ENCODE results near the gene SMYD3.

Gene SMYD3

DNA sequence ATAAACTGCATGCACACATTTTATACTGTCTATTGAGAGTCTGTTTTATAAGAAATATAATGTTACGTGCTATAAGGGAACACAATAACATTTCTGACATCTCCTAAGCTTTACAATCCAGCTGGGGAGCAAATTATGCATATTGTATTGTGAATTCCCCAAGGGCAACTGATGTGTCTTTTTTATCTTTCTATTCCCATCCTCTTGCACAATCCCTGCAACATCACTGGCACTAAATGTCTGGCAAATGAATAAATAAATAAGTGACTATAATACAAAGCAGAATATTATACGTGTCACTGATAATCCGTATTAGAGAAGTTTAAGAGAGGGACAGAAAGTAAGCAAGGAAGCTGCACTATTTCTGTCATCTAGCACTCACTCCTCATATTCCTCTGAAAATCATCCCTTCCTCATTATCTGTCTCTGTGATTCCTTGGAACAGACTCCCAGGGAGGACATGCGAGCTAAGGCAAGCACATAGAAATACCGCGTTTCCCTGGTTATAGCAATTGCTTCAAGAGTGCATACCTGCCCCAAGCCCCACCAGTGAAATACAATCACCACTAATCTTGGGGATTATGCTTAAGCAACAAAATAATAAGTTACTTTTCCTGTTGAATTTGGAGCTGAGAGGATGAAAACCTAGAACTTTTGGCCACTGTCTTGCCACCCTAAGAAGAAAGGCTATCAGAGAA lies 205.4 kb downstream of the SMYD3 start:
- no peak for DNase-seq

DNA sequence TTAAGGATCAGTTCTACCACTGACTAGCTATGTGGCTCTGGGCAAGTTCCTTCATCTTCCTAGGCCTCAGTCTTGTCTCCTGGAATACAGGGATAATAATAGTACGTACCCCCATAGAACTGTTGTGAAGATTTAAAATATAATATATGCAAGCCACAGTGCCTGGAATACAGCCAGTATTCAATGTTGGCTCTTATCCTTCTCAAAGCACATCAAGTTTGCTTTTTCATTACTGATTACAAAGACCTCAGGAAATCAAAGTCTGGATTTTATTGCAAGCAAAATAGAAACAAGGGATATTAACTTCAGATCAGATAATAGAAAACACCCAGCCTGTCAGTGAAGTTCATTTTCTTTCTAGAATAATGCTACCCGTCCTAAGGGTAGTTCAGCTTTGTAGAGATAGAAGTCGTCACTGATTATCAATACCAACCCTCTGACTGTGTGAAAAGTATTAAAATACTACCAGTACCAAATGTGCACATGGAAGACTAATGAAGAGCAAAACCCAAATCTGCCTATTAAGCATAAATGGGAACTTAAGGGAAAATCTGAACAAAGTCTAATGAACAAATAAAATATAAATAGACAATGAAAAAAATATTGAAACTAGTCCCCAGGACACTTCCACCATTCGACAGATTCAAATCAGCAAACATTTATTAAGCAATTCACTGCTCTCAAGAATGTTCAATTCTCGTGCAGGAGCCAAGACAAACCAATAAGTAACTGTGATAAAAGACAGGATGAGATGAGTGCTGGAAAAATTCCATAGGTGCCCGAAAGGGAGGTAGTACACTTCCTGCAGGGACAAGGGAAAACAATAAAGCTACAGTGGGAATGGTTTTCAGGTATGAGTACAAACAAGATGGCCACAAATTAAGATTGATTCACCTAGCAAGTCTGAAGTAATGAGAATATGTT lies 206.2 kb downstream of the SMYD3 start:
- no peak for DNase-seq

DNA sequence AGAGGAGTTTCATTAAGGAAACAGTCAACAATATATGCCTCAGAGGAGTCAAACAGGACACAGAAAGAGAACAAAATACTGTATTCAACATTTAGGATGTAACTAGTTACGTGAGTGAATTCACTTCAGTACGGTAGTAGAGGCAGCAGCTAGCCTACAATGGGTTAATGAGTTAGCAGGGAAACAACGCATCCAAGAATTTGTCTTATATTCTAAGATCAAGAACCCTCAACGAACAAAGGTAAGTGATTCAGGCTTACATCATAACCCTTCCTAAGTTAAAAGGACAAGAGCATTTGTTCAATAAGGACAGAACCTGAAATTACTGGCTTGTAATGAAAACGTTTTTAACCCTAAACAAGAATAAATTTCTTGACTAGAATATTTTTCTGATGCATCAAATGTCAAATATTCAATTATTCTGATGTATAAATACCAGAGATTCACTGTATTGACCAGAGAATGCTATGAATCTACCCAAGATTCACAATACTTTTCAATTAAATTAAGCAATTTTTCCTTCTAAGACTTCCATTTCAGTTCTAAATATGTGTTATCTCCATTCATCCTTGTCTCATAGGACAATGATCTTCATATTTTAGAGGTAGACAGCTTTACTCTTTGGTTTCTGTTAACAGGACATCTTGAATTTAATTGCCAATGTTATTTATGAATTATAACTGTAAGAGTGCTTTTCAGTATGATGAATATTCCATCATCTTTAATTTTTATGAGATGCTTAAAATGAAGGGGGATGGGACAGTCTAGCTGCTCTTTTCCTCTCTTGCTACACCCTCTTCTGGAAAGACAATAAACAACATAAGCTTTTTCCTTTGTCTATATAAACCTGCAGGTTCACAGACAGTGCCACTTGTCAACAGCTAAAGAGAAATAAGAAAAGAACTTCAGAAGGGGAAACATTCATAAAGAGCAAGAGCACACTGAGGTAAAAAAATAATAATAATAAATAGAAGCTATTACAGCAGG lies 209.5 kb downstream of the SMYD3 start:
- no peak for DNase-seq

DNA sequence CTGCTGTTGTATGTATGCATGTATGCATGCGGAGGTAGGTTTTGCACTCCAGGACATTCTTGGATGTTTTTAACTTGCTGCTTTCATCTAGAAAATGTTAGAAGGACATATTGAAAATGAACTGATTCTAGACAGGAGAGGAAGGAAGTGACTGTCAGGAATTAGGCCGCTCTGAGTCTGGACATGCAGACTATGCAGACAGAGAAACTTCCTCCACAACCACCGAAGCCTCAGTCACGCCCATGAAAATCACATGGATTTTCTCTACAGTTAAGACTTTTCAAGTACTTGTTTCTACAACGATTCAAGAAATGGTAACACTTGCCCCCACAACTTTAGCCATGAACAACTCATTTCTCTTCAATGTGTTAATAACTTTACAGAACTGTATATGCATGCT lies 211.1 kb downstream of the SMYD3 start:
- no peak for DNase-seq

DNA sequence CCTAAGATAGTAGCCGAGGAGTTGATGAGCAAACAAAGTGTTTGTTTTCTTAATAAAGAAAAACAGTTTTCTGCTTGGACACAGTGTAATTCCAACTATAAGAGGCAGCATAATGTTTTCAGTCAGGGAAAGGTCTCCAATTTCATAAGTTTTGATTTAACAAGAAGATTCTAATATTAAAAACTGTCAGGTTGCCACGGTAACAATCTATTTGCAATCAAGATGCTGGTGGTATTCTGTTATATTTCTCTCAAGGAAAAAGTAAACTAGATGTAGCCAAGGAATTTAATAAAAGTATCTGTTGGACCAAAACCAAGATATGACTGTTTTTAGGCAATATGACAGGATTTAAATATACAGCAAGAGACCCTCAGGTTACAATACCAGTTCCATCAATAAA lies 211.7 kb downstream of the SMYD3 start:
- DNase-seq, result no peak

DNA sequence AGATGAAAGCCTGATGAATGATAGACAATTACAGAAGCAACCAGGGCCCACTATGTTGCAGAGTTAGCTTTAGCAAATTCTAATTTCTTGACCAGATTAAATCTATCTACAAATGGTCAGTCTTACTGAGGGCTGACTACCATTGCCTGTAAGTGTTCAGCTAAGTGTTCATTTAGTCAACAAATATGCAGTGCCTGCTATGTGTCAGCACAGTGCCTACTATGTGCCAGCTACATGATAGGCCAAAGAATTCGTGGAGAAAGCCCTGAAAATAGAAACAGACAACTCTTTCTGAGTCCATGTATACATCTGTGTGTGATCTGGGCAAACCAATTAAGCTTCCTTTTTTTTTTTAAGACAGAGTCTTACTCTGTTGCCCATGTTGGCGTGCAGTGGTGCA lies 212.8 kb downstream of the SMYD3 start:
- DNase-seq, result no peak

DNA sequence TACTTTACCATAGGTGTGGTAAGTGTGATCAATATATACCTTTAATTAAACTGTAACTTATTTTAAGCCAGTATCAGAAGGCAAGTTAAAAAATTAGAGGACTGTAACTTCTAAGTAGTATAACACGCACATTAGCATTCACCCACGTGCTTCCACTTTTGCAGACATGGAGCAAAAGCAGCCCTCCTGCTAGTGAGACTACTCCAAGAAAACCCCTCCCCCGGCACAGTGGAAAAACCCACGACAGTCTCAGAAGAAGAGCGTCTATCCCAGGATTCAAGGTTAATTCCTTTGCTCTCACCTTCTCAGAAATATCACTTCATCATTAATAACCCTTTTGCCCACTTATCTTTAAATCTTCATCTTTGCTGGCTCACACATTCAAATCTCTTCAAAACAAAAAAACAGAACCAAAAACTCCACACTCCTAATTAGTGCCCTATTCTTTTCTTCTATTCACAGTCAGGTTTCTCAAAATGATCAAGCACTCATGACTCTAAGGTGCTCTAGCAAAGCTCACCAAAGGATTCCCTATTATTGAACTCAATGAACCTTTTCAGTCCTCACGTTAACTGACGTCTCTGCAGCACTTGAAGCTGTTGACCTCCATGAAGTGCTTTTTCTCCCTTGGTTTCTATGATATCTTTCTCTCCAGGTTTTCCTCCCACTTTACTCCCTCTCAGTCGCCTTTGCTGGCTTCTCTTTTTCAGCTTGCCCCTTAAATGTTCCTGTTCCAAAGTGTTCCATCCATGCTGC lies 213.5 kb downstream of the SMYD3 start:
- no peak for DNase-seq

DNA sequence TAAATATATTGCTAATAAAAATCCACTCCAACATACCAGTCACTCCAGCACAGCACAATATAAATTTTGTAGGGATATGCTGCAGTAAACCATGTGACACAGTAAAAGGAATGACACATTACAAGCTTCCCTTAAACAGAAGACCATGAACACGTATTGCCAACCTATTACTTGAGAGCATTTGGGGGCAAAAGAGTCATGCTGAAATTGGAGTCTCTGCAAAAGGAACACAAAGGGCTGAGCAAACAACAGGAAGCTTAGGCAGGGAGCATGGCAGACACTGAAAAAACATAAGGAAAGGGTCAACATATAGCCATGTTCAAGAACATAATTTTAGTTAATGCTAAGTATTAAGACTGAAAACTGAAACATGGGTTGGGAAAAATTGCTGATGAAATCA lies 214.5 kb downstream of the SMYD3 start:
- DNase-seq, result no peak

DNA sequence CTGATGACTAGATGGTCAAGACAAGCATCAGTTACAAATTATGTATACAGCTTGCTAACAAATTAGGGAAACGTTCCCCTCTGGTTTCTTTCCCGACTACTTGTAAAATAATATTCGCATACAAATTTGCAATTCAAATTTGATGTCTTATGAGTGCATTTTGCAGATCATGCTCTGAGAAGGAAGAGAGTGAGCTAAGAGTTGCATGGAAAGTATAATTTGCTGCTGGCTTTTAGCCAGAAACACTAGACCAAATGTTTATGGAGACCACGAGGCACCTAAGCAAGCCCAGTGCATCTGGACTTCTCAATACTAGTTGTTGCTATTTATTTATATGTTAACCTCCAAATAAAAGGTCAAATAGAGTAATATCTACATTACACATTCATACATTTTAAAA lies 216.0 kb downstream of the SMYD3 start:
- DNase-seq, result peak; percentile 64

DNA sequence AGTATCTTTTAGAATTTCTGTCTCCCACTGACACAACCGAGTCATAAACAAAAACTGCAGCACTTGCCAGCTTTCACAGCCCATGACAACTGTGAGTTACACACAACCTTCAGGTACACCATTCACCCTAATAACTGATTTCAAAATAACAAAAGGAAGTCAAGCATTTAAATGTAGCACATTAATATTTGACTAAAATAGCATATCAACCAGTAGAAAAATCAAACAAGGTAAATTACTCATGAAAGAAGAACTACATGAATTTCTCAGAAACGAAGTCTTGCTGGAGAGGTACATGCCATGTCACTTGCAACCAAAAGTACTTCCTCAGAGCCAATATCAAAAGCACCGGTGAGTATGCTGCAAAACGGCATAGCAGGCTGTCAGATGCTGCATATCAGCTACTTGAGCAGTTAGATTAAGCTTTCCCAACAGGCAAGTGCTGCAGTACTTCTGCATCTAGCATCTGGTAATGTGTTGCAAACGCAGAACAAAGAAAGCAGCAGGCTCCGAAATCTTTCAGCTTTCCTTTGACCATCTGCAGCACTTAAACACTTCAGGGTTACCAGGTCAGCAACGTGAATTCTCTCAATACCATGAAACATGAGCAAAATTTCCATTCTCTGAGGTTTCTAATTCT lies 223.2 kb downstream of the SMYD3 start:
- peak; percentile 70 for DNase-seq

DNA sequence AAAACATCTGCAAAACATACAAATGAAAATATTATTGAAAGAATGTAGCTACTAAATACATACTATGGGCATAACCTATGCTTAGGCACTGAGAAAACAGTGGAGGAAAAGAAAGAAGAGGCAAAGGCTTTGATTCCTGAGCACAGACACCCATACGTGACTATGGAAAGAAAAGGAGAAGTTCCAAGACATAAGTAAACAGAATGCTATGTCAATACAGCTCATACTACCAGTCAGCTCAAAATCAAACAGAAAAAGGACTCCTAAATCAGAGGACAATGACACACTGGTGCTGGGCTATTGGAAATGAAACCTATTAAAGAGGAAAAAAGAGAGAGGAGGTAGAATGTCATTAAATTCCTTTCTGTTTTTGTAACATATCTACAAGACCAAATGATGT lies 225.4 kb downstream of the SMYD3 start:
- no peak for DNase-seq

DNA sequence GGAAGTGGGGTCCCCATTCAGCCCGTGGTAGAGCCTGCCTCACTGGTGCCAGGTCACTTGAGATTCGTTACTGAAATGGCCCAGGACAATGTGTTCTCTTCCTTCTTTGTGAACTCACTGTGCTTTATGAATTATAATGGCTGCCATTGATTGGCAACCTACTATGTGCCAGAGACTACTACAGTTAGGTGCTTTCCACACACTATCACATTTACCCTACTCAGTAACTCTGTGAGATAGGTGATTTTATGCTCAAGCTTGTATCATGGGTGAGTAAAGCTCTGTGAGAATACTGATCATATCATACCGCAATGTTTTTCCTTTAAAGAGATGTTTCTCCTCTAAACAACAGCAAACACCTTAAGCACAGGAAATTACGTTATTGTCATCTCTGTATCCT lies 225.9 kb downstream of the SMYD3 start:
- no peak for DNase-seq

DNA sequence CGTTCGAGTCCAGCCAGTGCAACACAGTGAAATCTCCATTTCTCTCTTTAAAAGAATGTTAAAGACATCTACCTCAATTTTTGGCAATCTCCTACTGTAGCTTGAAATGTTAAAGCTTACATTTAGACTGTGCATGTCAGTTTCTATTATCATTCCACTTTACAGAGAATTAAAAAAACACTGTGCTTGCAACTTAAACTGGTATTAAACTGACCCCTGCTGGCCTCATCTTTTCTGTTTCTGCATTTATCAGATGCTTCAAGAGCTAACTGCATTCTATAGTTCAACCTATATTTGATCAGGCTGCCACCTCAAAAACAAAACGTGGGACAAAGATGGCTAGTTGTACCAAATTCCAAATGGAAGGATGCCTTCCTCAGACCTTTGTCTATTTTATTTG lies 226.5 kb downstream of the SMYD3 start:
- peak; percentile 17 for DNase-seq

DNA sequence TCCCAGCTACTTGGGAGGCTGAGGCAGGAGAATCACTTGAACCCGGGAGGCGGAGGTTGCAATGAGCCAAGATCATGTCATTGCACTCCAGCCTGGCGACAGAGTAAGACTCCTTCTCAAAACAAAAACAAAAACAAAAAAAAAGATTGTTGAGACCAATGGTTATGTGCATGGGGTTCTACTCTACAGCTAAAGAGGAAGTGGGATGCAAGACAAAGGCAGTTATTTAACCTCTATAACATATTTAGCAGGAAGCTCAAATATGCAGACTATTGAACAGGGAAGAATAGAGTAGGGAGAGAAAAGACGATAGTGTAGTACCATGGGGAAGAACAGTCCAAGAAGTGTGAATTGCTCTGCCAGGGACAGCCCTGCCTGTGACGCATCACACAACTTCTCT lies 227.7 kb downstream of the SMYD3 start:
- DNase-seq, result no peak

DNA sequence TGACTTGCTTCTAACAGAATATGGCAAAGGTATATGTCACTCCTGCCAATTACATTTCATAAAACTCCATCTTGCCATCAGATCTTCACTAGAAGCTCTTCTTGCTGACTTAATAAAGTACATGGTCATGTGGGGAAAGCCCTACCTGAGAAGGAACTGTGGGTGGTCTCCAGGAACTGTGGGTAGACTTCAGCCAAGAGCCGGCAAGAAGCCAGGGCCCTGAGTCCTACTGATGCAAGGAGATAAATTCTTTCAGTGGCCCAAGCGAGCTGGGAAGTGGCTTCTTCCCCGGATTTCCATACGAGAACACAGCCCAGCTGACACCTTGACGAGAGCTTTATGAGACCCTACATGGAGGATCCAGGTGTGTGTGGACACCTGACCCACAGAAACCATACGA lies 228.7 kb downstream of the SMYD3 start:
- DNase-seq, result no peak

DNA sequence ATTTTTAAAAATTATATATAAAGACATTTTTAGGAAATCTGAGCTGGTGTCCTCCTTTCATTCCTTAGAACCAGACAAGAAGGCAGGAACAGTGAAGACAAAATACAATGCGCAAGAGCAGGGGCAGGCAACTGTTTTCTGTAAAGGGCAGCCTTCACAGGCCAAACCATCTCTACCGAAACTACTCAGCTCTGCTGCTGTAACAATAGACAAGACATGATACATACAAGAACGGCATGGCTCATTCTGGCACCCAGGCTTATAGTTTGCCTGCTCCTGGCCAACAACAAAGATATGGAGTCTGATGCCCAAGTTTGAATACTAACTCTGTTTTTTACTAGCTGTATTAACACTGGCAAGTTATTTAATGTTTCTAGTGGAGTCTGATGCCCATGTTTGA lies 232.0 kb downstream of the SMYD3 start:
- DNase-seq, result no peak

DNA sequence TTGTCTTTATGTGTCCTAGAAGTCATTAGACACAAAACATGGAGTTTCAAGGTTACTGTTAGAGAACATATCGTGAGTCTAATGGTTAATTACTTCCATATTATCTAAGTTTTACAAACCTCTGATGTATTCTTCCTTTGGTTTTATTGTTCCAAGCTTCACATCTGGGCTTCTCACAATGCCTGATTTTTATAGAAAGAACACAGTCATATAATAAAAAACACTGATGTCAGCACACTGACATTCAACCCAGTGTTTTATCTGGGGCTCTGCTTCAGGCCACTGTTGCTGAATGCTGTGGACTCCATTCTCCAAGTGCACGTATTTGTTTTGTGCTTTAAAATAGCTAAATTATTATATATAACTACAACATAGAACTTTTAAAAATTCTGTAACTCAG lies 232.9 kb downstream of the SMYD3 start:
- no peak for DNase-seq

DNA sequence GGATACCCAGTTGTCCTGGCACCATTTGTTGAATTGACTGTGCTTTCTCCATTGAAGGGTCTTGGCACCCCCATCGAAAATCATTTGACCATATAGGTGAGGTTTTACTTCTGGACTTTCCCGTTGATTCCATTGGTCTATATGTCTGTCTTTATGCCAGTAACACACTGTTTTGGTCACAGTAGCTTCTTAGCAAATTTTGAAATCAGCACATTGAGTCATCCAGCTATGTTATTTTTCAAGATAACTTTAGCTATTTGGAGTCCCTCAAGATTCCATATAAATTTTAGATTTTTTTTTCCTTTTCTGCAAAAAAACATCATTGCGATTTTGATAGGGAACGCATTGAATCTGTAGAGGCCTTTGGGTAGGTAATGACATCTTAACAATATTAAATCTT lies 235.6 kb downstream of the SMYD3 start:
- DNase-seq, result no peak

DNA sequence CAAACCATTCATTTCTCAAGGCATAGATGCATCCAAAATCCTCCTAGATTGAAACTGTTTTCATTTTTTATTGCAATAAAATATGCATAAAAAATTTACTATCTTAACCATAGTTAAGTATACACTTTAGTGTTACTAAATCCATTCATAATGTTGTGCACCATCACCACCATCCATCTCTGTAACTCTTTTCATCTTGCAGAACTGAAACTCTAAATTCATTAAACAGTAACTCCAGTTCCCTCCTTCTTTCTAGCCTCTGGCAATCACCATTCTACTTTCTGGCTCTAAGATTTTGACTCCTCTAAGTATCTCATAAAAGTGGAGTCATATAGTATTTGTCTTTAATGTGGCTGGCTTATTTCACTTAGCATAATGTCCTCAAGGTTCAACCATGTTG lies 236.8 kb downstream of the SMYD3 start:
- no peak for DNase-seq

DNA sequence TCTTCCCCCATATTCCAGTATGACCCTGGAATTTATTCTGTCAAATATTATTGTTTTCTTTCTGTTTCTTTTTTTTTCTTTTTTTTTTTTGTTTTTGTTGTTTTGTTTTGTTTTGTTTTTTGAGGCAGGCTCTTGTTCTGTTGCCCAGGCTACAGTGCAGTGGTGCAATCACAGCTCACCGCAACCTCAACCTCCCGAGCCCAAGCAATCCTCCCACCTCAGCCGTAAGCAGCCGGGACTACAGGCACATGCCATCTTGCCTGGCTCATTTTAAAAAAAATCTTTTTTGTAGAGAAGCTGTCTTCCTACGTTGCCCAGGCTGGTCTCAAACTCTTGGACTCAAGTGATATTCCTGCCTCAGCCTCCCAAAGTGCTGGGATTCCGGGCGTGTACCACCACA lies 237.6 kb downstream of the SMYD3 start:
- DNase-seq, result no peak

DNA sequence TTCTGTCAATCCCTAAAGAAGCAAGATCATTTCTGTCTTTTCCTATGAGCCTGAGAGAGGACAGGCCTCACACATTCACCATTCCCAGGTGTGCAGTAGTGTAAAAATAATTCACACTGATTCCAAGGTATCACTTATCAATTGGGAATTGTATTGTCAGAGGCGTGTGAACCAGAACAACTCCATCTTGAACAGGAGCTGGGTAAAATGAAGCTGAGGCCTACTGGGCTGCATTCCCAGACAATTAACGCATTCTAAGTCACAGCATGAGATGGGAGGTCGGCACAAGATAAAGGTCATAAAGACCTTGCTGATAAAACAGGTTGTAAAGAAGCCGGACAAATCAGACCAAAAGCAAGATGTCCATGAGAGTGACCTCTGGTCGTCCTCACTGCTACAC lies 239.2 kb downstream of the SMYD3 start:
- DNase-seq, result no peak

DNA sequence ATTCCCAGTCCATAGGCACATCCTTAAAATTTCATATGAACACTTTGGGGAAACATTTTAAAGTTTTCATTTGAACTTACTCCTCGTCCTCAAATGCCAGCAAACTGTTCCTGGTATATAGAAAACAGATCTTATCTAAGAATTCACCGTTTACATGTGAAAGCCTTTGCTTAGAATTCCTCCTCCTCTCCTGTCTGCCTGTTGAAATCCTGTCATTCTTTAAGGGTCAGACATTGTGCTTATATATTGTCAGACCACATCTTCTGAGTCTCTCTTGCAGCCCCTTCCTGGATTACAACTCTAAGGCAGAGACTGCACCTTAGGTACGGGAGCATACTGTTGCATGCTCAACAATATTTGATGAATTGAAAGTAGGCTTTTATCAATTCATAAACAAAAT lies 239.7 kb downstream of the SMYD3 start:
- no peak for DNase-seq
